SK-N-SH treated with all-trans-retinoic acid at 6 μM for 48 hours (cell line): ENCODE data around the gene GPHN.

Source experiments
- ATAC-seq: fragments of 200-7000 bp; cut with Tn5 transposase; 3 replicates; pipeline ENCODE4 v1.9.1; 2020; ENCODE audit warnings: mild to moderate bottlenecking, moderate library complexity
- ARNTL ChIP-seq: fragments of 450-650 bp; formaldehyde crosslinking; IDR thresholded peaks from 2 replicates; pipeline ENCODE4 v1.5.0; 2020; ENCODE audit warnings: low read depth, mild to moderate bottlenecking, moderate library complexity, borderline replicate concordance
- BACH2 ChIP-seq: fragments of 250-450 bp; sonication (Bioruptor Pico); IDR thresholded peaks from 2 replicates; pipeline ENCODE4 v1.9.0; 2021; ENCODE audit warnings: mild to moderate bottlenecking, borderline replicate concordance
- CSDC2 ChIP-seq: fragments of 250-450 bp; sonication (Bioruptor Pico); IDR thresholded peaks from 2 replicates; pipeline ENCODE4 v1.5.0; 2020; ENCODE audit warnings: mild to moderate bottlenecking, moderate library complexity
- ESRRG ChIP-seq: fragments of 250-450 bp; sonication (Bioruptor Pico); IDR thresholded peaks from 2 replicates; pipeline ENCODE4 v1.6.1; 2021; ENCODE audit warnings: mild to moderate bottlenecking
- GLIS3 ChIP-seq: fragments of 250-450 bp; sonication (Bioruptor Pico); IDR thresholded peaks from 2 replicates; pipeline ENCODE4 v1.5.0; 2020; ENCODE audit warnings: mild to moderate bottlenecking, moderate library complexity
- ISL1 ChIP-seq: fragments of 250-450 bp; sonication (Bioruptor Pico); IDR thresholded peaks from 2 replicates; pipeline ENCODE4 v2.1.2; 2022; ENCODE audit warnings: mild to moderate bottlenecking, moderate library complexity
- OSR1 ChIP-seq: fragments of 250-450 bp; sonication (Bioruptor Pico); IDR thresholded peaks from 2 replicates; pipeline ENCODE4 v1.8.0; 2022; ENCODE audit warnings: moderate library complexity, mild to moderate bottlenecking, inconsistent platforms
- PPARA ChIP-seq: fragments of 250-450 bp; sonication (Bioruptor Pico); IDR thresholded peaks from 2 replicates; pipeline ENCODE4 v1.5.0; 2020; ENCODE audit warnings: mild to moderate bottlenecking, borderline replicate concordance
- RARB ChIP-seq: fragments of 250-450 bp; sonication (Bioruptor Pico); IDR thresholded peaks from 2 replicates; pipeline ENCODE4 v1.8.0; 2021; ENCODE audit warnings: mild to moderate bottlenecking, moderate library complexity
- SNAI2 ChIP-seq: fragments of 250-450 bp; sonication (Bioruptor Pico); IDR thresholded peaks from 2 replicates; pipeline ENCODE4 v1.5.0; 2020; ENCODE audit warnings: mild to moderate bottlenecking, moderate library complexity
- TCF4 ChIP-seq: fragments of 250-450 bp; sonication (Bioruptor Pico); IDR thresholded peaks from 2 replicates; pipeline ENCODE4 v1.8.0; 2021; ENCODE audit warnings: mild to moderate bottlenecking, moderate library complexity, borderline replicate concordance
- TSHZ2 ChIP-seq: fragments of 250-450 bp; sonication (Bioruptor Pico); IDR thresholded peaks from 2 replicates; pipeline ENCODE4 v1.5.0; 2020; ENCODE audit warnings: mild to moderate bottlenecking, moderate library complexity
- ZC3H10 ChIP-seq: fragments of 250-450 bp; sonication (Bioruptor Pico); IDR thresholded peaks from 2 replicates; pipeline ENCODE4 v1.5.1; 2021; ENCODE audit warnings: mild to moderate bottlenecking, moderate library complexity
- ZFP30 ChIP-seq: fragments of 450-650 bp; formaldehyde crosslinking; IDR thresholded peaks from 2 replicates; pipeline ENCODE4 v1.5.0; 2022; ENCODE audit warnings: mild to moderate bottlenecking, moderate library complexity
- ZNF565 ChIP-seq: fragments of 450-650 bp; formaldehyde crosslinking; conservative IDR thresholded peaks from 2 replicates; pipeline ENCODE4 v1.5.0; 2020; ENCODE audit warnings: low read depth, mild to moderate bottlenecking, moderate library complexity
- ZNF70 ChIP-seq: fragments of 450-650 bp; formaldehyde crosslinking; IDR thresholded peaks from 2 replicates; pipeline ENCODE4 v1.5.0; 2020; ENCODE audit warnings: mild to moderate bottlenecking, moderate library complexity
- ZNF8 ChIP-seq: fragments of 450-650 bp; formaldehyde crosslinking; IDR thresholded peaks from 2 replicates; pipeline ENCODE4 v1.5.0; 2020; ENCODE audit warnings: mild to moderate bottlenecking, moderate library complexity
- TF ChIP-seq, protein P1 (sequence below): fragments of 250-450 bp; sonication (Bioruptor Pico); IDR thresholded peaks from 2 replicates; pipeline ENCODE4 v1.8.0; 2020; ENCODE audit warnings: mild to moderate bottlenecking, moderate library complexity, borderline replicate concordance
- TF ChIP-seq, protein P2 (sequence below): fragments of 250-450 bp; sonication (Bioruptor Pico); IDR thresholded peaks from 2 replicates; pipeline ENCODE4 v1.8.0; 2021; ENCODE audit warnings: low read depth, mild to moderate bottlenecking, moderate library complexity, borderline replicate concordance
- TF ChIP-seq, protein P3 (sequence below): fragments of 250-450 bp; sonication (Bioruptor Pico); IDR thresholded peaks from 2 replicates; pipeline ENCODE4 v1.5.1; 2020; ENCODE audit warnings: low read depth, mild to moderate bottlenecking, moderate library complexity

Gene GPHN

GRCh38 chr14:67140556-67140955, 632.6 kb downstream of the GPHN start (continued):
- TF ChIP-seq, protein P1, sequence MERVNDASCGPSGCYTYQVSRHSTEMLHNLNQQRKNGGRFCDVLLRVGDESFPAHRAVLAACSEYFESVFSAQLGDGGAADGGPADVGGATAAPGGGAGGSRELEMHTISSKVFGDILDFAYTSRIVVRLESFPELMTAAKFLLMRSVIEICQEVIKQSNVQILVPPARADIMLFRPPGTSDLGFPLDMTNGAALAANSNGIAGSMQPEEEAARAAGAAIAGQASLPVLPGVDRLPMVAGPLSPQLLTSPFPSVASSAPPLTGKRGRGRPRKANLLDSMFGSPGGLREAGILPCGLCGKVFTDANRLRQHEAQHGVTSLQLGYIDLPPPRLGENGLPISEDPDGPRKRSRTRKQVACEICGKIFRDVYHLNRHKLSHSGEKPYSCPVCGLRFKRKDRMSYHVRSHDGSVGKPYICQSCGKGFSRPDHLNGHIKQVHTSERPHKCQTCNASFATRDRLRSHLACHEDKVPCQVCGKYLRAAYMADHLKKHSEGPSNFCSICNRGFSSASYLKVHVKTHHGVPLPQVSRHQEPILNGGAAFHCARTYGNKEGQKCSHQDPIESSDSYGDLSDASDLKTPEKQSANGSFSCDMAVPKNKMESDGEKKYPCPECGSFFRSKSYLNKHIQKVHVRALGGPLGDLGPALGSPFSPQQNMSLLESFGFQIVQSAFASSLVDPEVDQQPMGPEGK (CRISPR knock-in tag), result no peak
- TF ChIP-seq RARB (CRISPR knock-in tag) (no peak), BACH2 (CRISPR knock-in tag) (no peak), ZNF8 (CRISPR knock-in tag) (no peak), ZFP30 (no peak), ZC3H10 (no peak)
- TF ChIP-seq, all 23 proteins: peak for 0

GRCh38 chr14:67141146-67141900, 633.4 kb downstream of the GPHN start:
- no peak for ATAC-seq
- no peak for TF ChIP-seq CSDC2 (CRISPR knock-in tag)
- TF ChIP-seq ARNTL, result no peak
- no peak for TF ChIP-seq TSHZ2 (CRISPR knock-in tag)
- no peak for TF ChIP-seq TCF4
- no peak for TF ChIP-seq SNAI2
- TF ChIP-seq ZNF70 (CRISPR knock-in tag), result no peak
- TF ChIP-seq ZNF565 (CRISPR knock-in tag), result no peak
- no peak for TF ChIP-seq ZFP30
- TF ChIP-seq, protein P2, sequence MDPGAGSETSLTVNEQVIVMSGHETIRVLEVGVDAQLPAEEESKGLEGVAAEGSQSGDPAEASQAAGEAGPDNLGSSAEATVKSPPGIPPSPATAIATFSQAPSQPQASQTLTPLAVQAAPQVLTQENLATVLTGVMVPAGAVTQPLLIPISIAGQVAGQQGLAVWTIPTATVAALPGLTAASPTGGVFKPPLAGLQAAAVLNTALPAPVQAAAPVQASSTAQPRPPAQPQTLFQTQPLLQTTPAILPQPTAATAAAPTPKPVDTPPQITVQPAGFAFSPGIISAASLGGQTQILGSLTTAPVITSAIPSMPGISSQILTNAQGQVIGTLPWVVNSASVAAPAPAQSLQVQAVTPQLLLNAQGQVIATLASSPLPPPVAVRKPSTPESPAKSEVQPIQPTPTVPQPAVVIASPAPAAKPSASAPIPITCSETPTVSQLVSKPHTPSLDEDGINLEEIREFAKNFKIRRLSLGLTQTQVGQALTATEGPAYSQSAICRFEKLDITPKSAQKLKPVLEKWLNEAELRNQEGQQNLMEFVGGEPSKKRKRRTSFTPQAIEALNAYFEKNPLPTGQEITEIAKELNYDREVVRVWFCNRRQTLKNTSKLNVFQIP, result no peak
- TF ChIP-seq OSR1, result no peak
- TF ChIP-seq ESRRG (CRISPR knock-in tag), result no peak
- no peak for TF ChIP-seq ZC3H10
- TF ChIP-seq PPARA (CRISPR knock-in tag), result no peak
- TF ChIP-seq ISL1 (CRISPR knock-in tag), result no peak
- no peak for TF ChIP-seq BACH2 (CRISPR knock-in tag)
- TF ChIP-seq ZNF8 (CRISPR knock-in tag), result no peak
- TF ChIP-seq, protein P1 (CRISPR knock-in tag), result no peak
- TF ChIP-seq, protein P3, sequence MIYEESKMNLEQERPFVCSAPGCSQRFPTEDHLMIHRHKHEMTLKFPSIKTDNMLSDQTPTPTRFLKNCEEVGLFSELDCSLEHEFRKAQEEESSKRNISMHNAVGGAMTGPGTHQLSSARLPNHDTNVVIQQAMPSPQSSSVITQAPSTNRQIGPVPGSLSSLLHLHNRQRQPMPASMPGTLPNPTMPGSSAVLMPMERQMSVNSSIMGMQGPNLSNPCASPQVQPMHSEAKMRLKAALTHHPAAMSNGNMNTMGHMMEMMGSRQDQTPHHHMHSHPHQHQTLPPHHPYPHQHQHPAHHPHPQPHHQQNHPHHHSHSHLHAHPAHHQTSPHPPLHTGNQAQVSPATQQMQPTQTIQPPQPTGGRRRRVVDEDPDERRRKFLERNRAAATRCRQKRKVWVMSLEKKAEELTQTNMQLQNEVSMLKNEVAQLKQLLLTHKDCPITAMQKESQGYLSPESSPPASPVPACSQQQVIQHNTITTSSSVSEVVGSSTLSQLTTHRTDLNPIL (CRISPR knock-in tag), result no peak
- no peak for TF ChIP-seq RARB (CRISPR knock-in tag)
- no peak for TF ChIP-seq GLIS3 (CRISPR knock-in tag)
- TF ChIP-seq, all 23 proteins: peak for 0

- peak; percentile 32; the same call in 1 of the 3 replicates for ATAC-seq
- TF ChIP-seq ISL1 (CRISPR knock-in tag), result no peak
- no peak for TF ChIP-seq ARNTL
- TF ChIP-seq OSR1, result no peak
- TF ChIP-seq PPARA (CRISPR knock-in tag), result no peak
- TF ChIP-seq TSHZ2 (CRISPR knock-in tag), result no peak
- TF ChIP-seq, protein P2, result no peak
- TF ChIP-seq ZC3H10, result no peak
Observed at GRCh38 chr14:67151082-67151666, 643.2 kb downstream of the GPHN start.
